PFSK-1 (cell line): ENCODE measurements around the gene SHTN1.

Experiments
- FOXP2 ChIP-seq: optimal IDR thresholded peaks from 2 replicates; pipeline ENCODE3; 2011; ENCODE audit warnings: borderline replicate concordance, control low read depth, inconsistent platforms; ENCODE audit not compliant: insufficient read depth; ENCODE audit errors: extremely low read length, extremely low read depth
- POLR2AphosphoS5 ChIP-seq: IDR thresholded peaks from 2 replicates; pipeline ENCODE4 v1.6.1; 2012; ENCODE audit warnings: low read depth, mild to moderate bottlenecking, control low read depth, low read length, moderate library complexity
- REST ChIP-seq, 2 experiments: IDR thresholded peaks; 2 replicates each; pipeline versions ENCODE4 v1.6.1 to v1.8.0; 2011 to 2012; ENCODE audit warnings: low read depth in 2 of 2, low read length in 2 of 2, control low read depth in 1 of 2, inconsistent platforms in 1 of 2, mild to moderate bottlenecking in 1 of 2, moderate library complexity in 1 of 2; ENCODE audit not compliant: insufficient read depth in 1 of 2
- SIN3A ChIP-seq: IDR thresholded peaks from 2 replicates; pipeline ENCODE4 v1.6.1; 2012; ENCODE audit warnings: mild to moderate bottlenecking, low read length, moderate library complexity, borderline replicate concordance; ENCODE audit not compliant: insufficient read depth
- TAF1 ChIP-seq: IDR thresholded peaks from 2 replicates; pipeline ENCODE4 v1.6.1; 2012; ENCODE audit warnings: low read length, control low read depth, borderline replicate concordance; ENCODE audit not compliant: insufficient read depth

Gene SHTN1

GRCh38 chr10:116910910-116911309, 94.1 kb downstream of the SHTN1 start:
- TF ChIP-seq REST (IDR thresholded peaks at IDR 0.05; ENCODE audit: insufficient read depth in 1 of 2, low read depth in 2 of 2, low read length in 2 of 2) (no peak), POLR2AphosphoS5 (no peak), TAF1 (no peak), FOXP2 (no peak), SIN3A (no peak)

- TF ChIP-seq SIN3A (no peak), TAF1 (no peak), REST (IDR thresholded peaks at IDR 0.05; ENCODE audit: insufficient read depth in 1 of 2, low read depth in 2 of 2, low read length in 2 of 2) (no peak), FOXP2 (no peak), POLR2AphosphoS5 (no peak)
Observed at GRCh38 chr10:116909307-116909706, 95.7 kb downstream of the SHTN1 start.

- no peak for TF ChIP-seq REST (IDR thresholded peaks at IDR 0.05; ENCODE audit: insufficient read depth in 1 of 2, low read depth in 2 of 2, low read length in 2 of 2)
- no peak for TF ChIP-seq SIN3A
- TF ChIP-seq POLR2AphosphoS5 = no peak
- no peak for TF ChIP-seq TAF1
- TF ChIP-seq FOXP2 = no peak
Observed at GRCh38 chr10:116907245-116907987, 97.6 kb downstream of the SHTN1 start.

- TF ChIP-seq POLR2AphosphoS5 (no peak), SIN3A (no peak), REST (IDR thresholded peaks at IDR 0.05; ENCODE audit: insufficient read depth in 1 of 2, low read depth in 2 of 2, low read length in 2 of 2) (no peak), TAF1 (no peak), FOXP2 (no peak)
Observed at GRCh38 chr10:116905845-116906210, 99.2 kb downstream of the SHTN1 start.
